AG04450 (cell line): ENCODE measurements around the gene LHFPL3. TPM values are rescaled to one million over a fixed set of nuclear protein-coding genes. Genes with fewer than 3 reads are reported as not detected.

Experiments used
- CTCF ChIA-PET: fragments of 300-600, 350-600 bp; formaldehyde crosslinking; extraction: SDS; loops from one replicate; lab custom pipeline; 2022; ENCODE audit warnings: antibody characterized with exemption, inconsistent platforms; lab: Charles Lee
- POLR2A ChIA-PET: fragments of 350-600 bp; formaldehyde crosslinking; extraction: SDS; loops from one replicate; lab custom pipeline; 2021; ENCODE audit warnings: antibody characterized with exemption, inconsistent platforms; lab: Yijun Ruan, JAX
- DNase-seq: peaks from one replicate; pipeline ENCODE4 v3.0.0-alpha.2; 2011; ENCODE audit warnings: low read depth, low spot score
- H3K27ac ChIP-seq: one replicate; pipeline ENCODE4 v1.5.1; 2012; ENCODE audit warnings: low read depth, low read length, control low read depth
- H3K27me3 ChIP-seq: one replicate; pipeline ENCODE4 v1.6.0; 2012; ENCODE audit warnings: low read length; ENCODE audit not compliant: control insufficient read depth, insufficient read depth
- H3K4me3 ChIP-seq: 2 replicates; pipeline ENCODE4 v1.5.1; 2011; ENCODE audit warnings: mild to moderate bottlenecking, low read depth, low read length, control low read depth
- H3K9me3 ChIP-seq: 2 replicates; pipeline ENCODE4 v1.5.1; 2012; ENCODE audit warnings: low read length; ENCODE audit not compliant: control insufficient read depth, insufficient read depth
- CTCF ChIP-seq: IDR thresholded peaks from 2 replicates; pipeline ENCODE4 v1.5.1; 2011; ENCODE audit warnings: low read depth, low read length, control low read depth, inconsistent platforms
- polyA plus RNA-seq: library from polyadenylated mRNA; depleted of rRNA; stranded (reverse); fragments of >200 nt; gene quantifications from 2 replicates; pipeline ENCODE4 v1.2.3, GENCODE V29; 2011

Gene LHFPL3
- polyA plus RNA-seq, 1 experiment = not detected

- no peak for TF ChIP-seq CTCF
- Histone ChIP-seq H3K4me3 (no peak overlapping the region), H3K27me3 (peaks cover 17% of the 10 kb centered on the region), H3K27ac (no peak overlapping the region), H3K9me3 (no peaks in the 10 kb centered on the region)
- ChIA-PET CTCF (interaction anchor here (6.9 kb wide), 1 partner anchor 12 kb away, joined by 68 read pairs; no protein-coding TSS in a partner anchor), POLR2A (no interaction called here)
- no peak for DNase-seq
These were observed 567.3 kb downstream of the LHFPL3 start for GRCh38 chr7:104895522-104896236.

- Histone ChIP-seq H3K9me3 (no peaks in the 10 kb centered on the region), H3K27ac (no peak overlapping the region), H3K27me3 (peaks cover 14% of the 10 kb centered on the region), H3K4me3 (no peak overlapping the region)
- CTCF ChIA-PET = interaction anchor here (1.7 kb wide), 1 partner anchor 14 kb away, joined by 17 read pairs; no protein-coding TSS in a partner anchor
- DNase-seq = no peak
- POLR2A ChIA-PET = no interaction called here
- no peak for TF ChIP-seq CTCF
These were observed 570.0 kb downstream of the LHFPL3 start for GRCh38 chr7:104898434-104898833.

GRCh38 chr7:104900525-104901239 lies 572.3 kb downstream of the LHFPL3 start:
- Histone ChIP-seq H3K27me3 (peaks cover 8% of the 10 kb centered on the region), H3K9me3 (no peaks in the 10 kb centered on the region), H3K4me3 (no peak overlapping the region), H3K27ac (no peak overlapping the region)
- ChIA-PET CTCF (interaction anchor here (1.2 to 1.8 kb wide), 2 partner anchors 18 kb away, joined by 3 to 10 read pairs; no protein-coding TSS in a partner anchor), POLR2A (no interaction called here)
- no peak for TF ChIP-seq CTCF
- no peak for DNase-seq

GRCh38 chr7:104901240-104901619 lies 572.8 kb downstream of the LHFPL3 start:
- no peak for TF ChIP-seq CTCF
- peaks cover 13% of the 10 kb centered on the region for H3K27me3 ChIP-seq
- H3K9me3 ChIP-seq = no peaks in the 10 kb centered on the region
- DNase-seq = no peak
- ChIA-PET CTCF (interaction anchor here (1.2 to 1.8 kb wide), 3 partner anchors 17 to 18 kb away, joined by 3 to 11 read pairs (median 10); no protein-coding TSS in a partner anchor), POLR2A (no interaction called here)
- H3K27ac ChIP-seq = no peak overlapping the region
- H3K4me3 ChIP-seq = no peak overlapping the region
